H1 (cell line): Measurements from ENCODE around the gene TLL2. TPM values are rescaled to one million over a fixed set of nuclear protein-coding genes. Genes with fewer than 3 reads are reported as not detected.

Experiments used
- CHD1 ChIP-seq: IDR thresholded peaks from 2 replicates; pipeline ENCODE4 v1.6.1; 2012; ENCODE audit warnings: low read depth, low read length, improper control_type of control experiment
- E2F6 ChIP-seq: IDR thresholded peaks from 2 replicates; pipeline ENCODE4 v1.6.1; 2012; ENCODE audit warnings: inconsistent platforms
- EGR1 ChIP-seq: IDR thresholded peaks from 2 replicates; pipeline ENCODE4 v1.6.1; 2011; ENCODE audit warnings: low read depth, low read length, borderline replicate concordance
- HDAC6 ChIP-seq: IDR thresholded peaks from one replicate; pipeline ENCODE4 v1.7.1; 2012; ENCODE audit warnings: low read depth, mild to moderate bottlenecking, inconsistent platforms, low read length, moderate library complexity
- SP4 ChIP-seq: IDR thresholded peaks from 2 replicates; pipeline ENCODE4 v1.6.1; 2012; ENCODE audit warnings: low read length, inconsistent platforms
- USF2 ChIP-seq: IDR thresholded peaks from 2 replicates; pipeline ENCODE4 v1.6.1; 2011; ENCODE audit warnings: low read length, improper control_type of control experiment
- polyA plus RNA-seq, 7 experiments: library from polyadenylated mRNA; depleted of rRNA in 3 of 7; stranded (reverse) in 5 of 7; unstranded in 2 of 7; fragments of >200 nt in 5 of 7; fragments of 200-250 nt in 2 of 7; gene quantifications; 1 replicate in 5 of 7; 2 replicates in 1 of 7; 4 replicates in 1 of 7; pipeline versions ENCODE4 v1.2.1 to v1.2.3, GENCODE V29; 2011 to 2013; ENCODE audit warnings: missing spikeins in 2 of 7, mixed read lengths in 2 of 7
- total RNA-seq: library from RNA; stranded (reverse); fragmentation: NEBNext Ultra II Directional; extraction: Animal tissue kit (Norgen Biotek cat#: 25700); gene quantifications from 2 replicates; pipeline ENCODE4 v1.2.1, GENCODE V29; 2021

Gene TLL2
- total and polyA plus RNA-seq, 2 of the 8 experiments (the other 6 are each of a cell fraction or from before 2014, with no cell fraction given) = 2.4 to 3.2 TPM

- no peak for TF ChIP-seq EGR1
- TF ChIP-seq SP4 = no peak
- TF ChIP-seq USF2 = no peak
- TF ChIP-seq CHD1 = no peak
- no peak for TF ChIP-seq E2F6
- TF ChIP-seq HDAC6 = no peak
These were observed 169.5 kb downstream of the TLL2 start (continued) for GRCh38 chr10:96344178-96344577.
